K562 (cell line): ENCODE data around the gene ZNF302. TPM values are rescaled to one million over a fixed set of nuclear protein-coding genes. Genes with fewer than 3 reads are reported as not detected.
"Not testable (repeated sequence)": the region's sequence is repeated elsewhere in the genome, so short reads cannot be mapped to it uniquely, and the experiment has no call there.

ENCODE experiments used
- ATAC-seq: fragments of 200-7000 bp; cut with Tn5 transposase; 3 replicates; pipeline ENCODE4 v1.9.1; 2020; ENCODE audit warnings: moderate library complexity
- BruUV-seq: library from RNA; stranded (reverse); fragments of 400-500 nt; replicated peaks from 2 replicates; lab custom pipeline; 2021; lab: Mats Ljungman, UMichigan
- CTCF ChIA-PET: fragments of 300-600 bp; formaldehyde crosslinking; extraction: SDS; loops from one replicate; lab custom pipeline; 2021; ENCODE audit warnings: low intra/inter-chr PET ratio; lab: Yijun Ruan, JAX
- POLR2A ChIA-PET: fragments of 300-600, 350-650 bp; sonication (Branson Sonifier 250); formaldehyde crosslinking; extraction: SDS; loops from one replicate; lab custom pipeline; 2021; ENCODE audit warnings: antibody characterized with exemption, inconsistent platforms; lab: Yijun Ruan, JAX
- DNase-seq, 4 experiments: peaks; one replicate each; pipeline versions ENCODE4 v3.0.0 to v3.0.0-alpha.2; 2011 to 2018; ENCODE audit warnings: low spot score in 3 of 4, mixed read lengths in 3 of 4; ENCODE audit errors: extremely low read depth in 1 of 4
- FAIRE-seq: peaks from 2 replicates; lab custom pipeline; 2011; peaks lifted over from hg19 to GRCh38; lab: Jason Lieb, UNC
- H2AFZ ChIP-seq: 2 replicates; pipeline ENCODE4 v1.6.0; 2011; ENCODE audit warnings: low read depth, low read length, control low read depth, inconsistent platforms
- H3K27ac ChIP-seq: fragments of 200-600 bp; 3 replicates; pipeline ENCODE4 v1.8.0; 2011; ENCODE audit warnings: low read depth, mild to moderate bottlenecking, control low read depth, inconsistent platforms, low read length, moderate library complexity, mixed read lengths; ENCODE audit errors: extremely low read depth
- H3K27me3 ChIP-seq, 2 experiments: fragments of 300-600 bp in 1 of 2; 2 replicates in 1 of 2; 3 replicates in 1 of 2; pipeline versions ENCODE4 v1.6.0 to v1.8.0; 2011; ENCODE audit warnings: inconsistent platforms in 2 of 2, low read length in 2 of 2, mild to moderate bottlenecking in 1 of 2, mixed read lengths in 1 of 2, moderate library complexity in 1 of 2; ENCODE audit not compliant: control insufficient read depth in 2 of 2, insufficient read depth in 2 of 2
- H3K36me3 ChIP-seq: fragments of 300-600 bp; 3 replicates; pipeline ENCODE4 v1.8.0; 2011; ENCODE audit warnings: mild to moderate bottlenecking, low read length, inconsistent platforms; ENCODE audit not compliant: control insufficient read depth, insufficient read depth
- H3K4me1 ChIP-seq, 2 experiments: fragments of 200-600 bp in 1 of 2; replicated peaks in 1 of 2; 2 replicates in 1 of 2; 3 replicates in 1 of 2; pipeline versions ENCODE4 v1.5.1 to v1.8.0; 2011; ENCODE audit warnings: inconsistent platforms in 2 of 2, low read length in 2 of 2, mild to moderate bottlenecking in 1 of 2, mixed read lengths in 1 of 2, moderate library complexity in 1 of 2; ENCODE audit not compliant: control insufficient read depth in 2 of 2, insufficient read depth in 2 of 2
- H3K4me2 ChIP-seq: 2 replicates; pipeline ENCODE4 v1.6.1; 2011; ENCODE audit warnings: low read length, control low read depth, inconsistent platforms, mixed read lengths; ENCODE audit not compliant: insufficient read depth
- H3K4me3 ChIP-seq: fragments of 200-600 bp; sonication (generic), shearing (Covaris generic); 2 replicates; pipeline ENCODE4 v1.5.1; 2016; ENCODE audit warnings: control low read depth, inconsistent platforms
- H3K79me2 ChIP-seq: fragments of 200-600 bp; 3 replicates; pipeline ENCODE4 v1.8.0; 2011; ENCODE audit warnings: low read length, inconsistent platforms; ENCODE audit not compliant: control insufficient read depth, insufficient read depth
- H3K9ac ChIP-seq, 2 experiments: 2 replicates each; pipeline versions ENCODE4 v1.6.0 to v1.6.1; 2011; ENCODE audit warnings: low read depth in 2 of 2, low read length in 2 of 2, control low read depth in 1 of 2, inconsistent platforms in 1 of 2, mild to moderate bottlenecking in 1 of 2, mixed read lengths in 1 of 2; ENCODE audit not compliant: insufficient read depth in 1 of 2
- H3K9me1 ChIP-seq: one replicate; pipeline ENCODE4 v1.6.0; 2011; ENCODE audit warnings: inconsistent platforms, mild to moderate bottlenecking, low read length, moderate library complexity; ENCODE audit not compliant: control insufficient read depth, insufficient read depth
- H3K9me3 ChIP-seq: replicated peaks from 2 replicates; pipeline ENCODE4 v1.5.1; 2011; ENCODE audit warnings: low read depth, low read length, inconsistent platforms; ENCODE audit not compliant: control insufficient read depth, insufficient read depth
- H4K20me1 ChIP-seq: replicated peaks from 2 replicates; pipeline ENCODE4 v1.6.1; 2011; ENCODE audit warnings: low read length, inconsistent platforms, mixed read lengths; ENCODE audit not compliant: control insufficient read depth, insufficient read depth
- ZBED1 ChIP-seq: IDR thresholded peaks from 2 replicates; pipeline ENCODE4 v1.6.1; 2014
- ZNF696 ChIP-seq: fragments of 250-450 bp; sonication (Bioruptor Pico); conservative IDR thresholded peaks from 2 replicates; pipeline ENCODE4 v1.4.0; 2020; ENCODE audit warnings: mild to moderate bottlenecking, moderate library complexity
- WGBS: fragments of 100-300 bp; shearing (Covaris generic); methylation state at CpG from one replicate; pipeline ENCODE4 v1.1.6; 2016; ENCODE audit warnings: low coverage, mixed read lengths; ENCODE audit not compliant: insufficient coverage; ENCODE audit errors: missing lambda C conversion rate; 5-methylcytosine and 5-hydroxymethylcytosine counted together
- in situ Hi-C: fragments of 300-500 bp; cut with MboI; formaldehyde crosslinking; loops from 4 replicates; pipeline ENCODE4 v1.15.0; 2018; ENCODE audit warnings: inconsistent platforms, mixed read lengths
- intact Hi-C: fragments of 100-400 bp; cut with micrococcal nuclease; formaldehyde crosslinking; loops from 2 replicates; pipeline ENCODE4 v1.14.2; 2022
- polyA plus RNA-seq, 8 experiments: library from polyadenylated mRNA; depleted of rRNA in 4 of 8; stranded (reverse) in 5 of 8; unstranded in 3 of 8; fragments of >200 nt; fragmentation: Nextera tagmentation in 2 of 8; fragmentation: Illumina TruSeq in 1 of 8; extraction: Ambion mirVana in 2 of 8; extraction: Trizol in 1 of 8; gene quantifications; 2 replicates each; pipeline versions ENCODE4 v1.2.1 to v1.2.3, GENCODE V29; 2011 to 2014; ENCODE audit warnings: inconsistent platforms in 1 of 8, missing spikeins in 1 of 8
- total RNA-seq, 7 experiments: library from RNA; depleted of rRNA in 6 of 7; stranded (reverse); fragments of >200 nt in 6 of 7; fragmentation: Illumina TruSeq in 2 of 7; extraction: Trizol in 2 of 7; gene quantifications; 2 replicates each; pipeline versions ENCODE4 v1.2.1 to v1.2.3, GENCODE V29; 2011 to 2021; ENCODE audit warnings: low replicate concordance in 1 of 7

The ZNF302 gene
- total and polyA plus RNA-seq, 9 of the 15 experiments (the other 6 are each of a cell fraction or from before 2014, with no cell fraction given): 0.08 to 1.0 (median 0.27) TPM; not detected in 1

- no TSS peak for BruUV-seq
- Histone ChIP-seq H3K9ac (no peak overlapping the region; a peak in 1 of 4 replicates), H2AFZ (no peak overlapping the region), H3K9me1 (no peaks in the 10 kb centered on the region), H4K20me1 (no peaks in the 10 kb centered on the region), H3K4me2 (no peak overlapping the region), H3K4me3 (no peak overlapping the region), H3K9me3 (no peaks in the 10 kb centered on the region), H3K27ac (no peak overlapping the region), H3K27me3 (no peaks in the 10 kb centered on the region), H3K36me3 (no peaks in the 10 kb centered on the region), H3K79me2 (no peaks in the 10 kb centered on the region), H3K4me1 (peaks cover 0 to 21% of the 10 kb centered on the region in 2 experiments; a peak in 2 of 5 replicates)
- ATAC-seq (no peak), FAIRE-seq (no peak), DNase-seq (no peak)
- ChIA-PET CTCF (no interaction called here), POLR2A (interaction anchor here (0.6 kb wide), 1 partner anchor 1836 kb away, joined by 3 read pairs; no protein-coding TSS in a partner anchor)
- intact Hi-C loops: no loop called here
- WGBS: 0% methylated on average over 5 of the region's 6 CpGs
- TF ChIP-seq ZBED1: no peak
- no peak for TF ChIP-seq ZNF696
- in situ Hi-C loops: no loop called here
These were observed 12.6 kb upstream of the ZNF302 start for GRCh38 chr19:34664870-34665269.

DNA sequence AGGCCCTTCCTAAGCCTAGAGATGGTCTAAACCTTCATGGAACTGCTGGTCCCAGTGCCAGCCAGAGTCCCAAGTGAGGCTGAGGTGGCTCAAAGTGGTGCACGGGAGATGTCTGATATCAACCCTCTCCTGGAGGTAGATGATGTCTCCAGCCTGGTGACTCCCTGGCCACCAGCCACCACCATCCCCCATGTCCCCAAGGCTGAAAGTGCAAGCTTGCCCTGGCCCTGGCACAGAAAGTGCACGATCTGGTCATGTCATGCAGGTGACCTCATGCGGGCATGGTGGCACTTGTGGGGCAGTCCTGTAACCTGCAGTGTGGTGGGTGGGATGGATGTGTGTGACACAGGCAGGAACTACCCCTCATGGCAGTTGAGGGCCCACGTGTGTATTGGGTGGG is 12.2 kb upstream of the ZNF302 start:
- H3K36me3 ChIP-seq, ATAC-seq, FAIRE-seq, H3K79me2 ChIP-seq, H2AFZ ChIP-seq, intact Hi-C loops, H3K4me2 ChIP-seq, H3K9me3 ChIP-seq, H3K27ac ChIP-seq, CTCF ChIA-PET, H4K20me1 ChIP-seq, H3K9ac ChIP-seq, in situ Hi-C loops, H3K4me3 ChIP-seq, BruUV-seq, H3K9me1 ChIP-seq, DNase-seq, H3K27me3 ChIP-seq: not testable (repeated sequence)
- H3K4me1 ChIP-seq: peaks cover 0 to 21% of the 10 kb centered on the region in 2 experiments; a peak in 2 of 5 replicates
- POLR2A ChIA-PET: interaction anchor here (0.6 kb wide), 1 partner anchor 1836 kb away, joined by 3 read pairs; no protein-coding TSS in a partner anchor
- WGBS: 0% methylated on average over 4 of the region's 4 CpGs
